ENCODE results near the gene CER1. TPM values are rescaled to one million over a fixed set of nuclear protein-coding genes. Genes with fewer than 3 reads are reported as not detected.

Gene CER1
- polyA plus RNA-seq, 1 donor from 2014 or later: not detected

DNA sequence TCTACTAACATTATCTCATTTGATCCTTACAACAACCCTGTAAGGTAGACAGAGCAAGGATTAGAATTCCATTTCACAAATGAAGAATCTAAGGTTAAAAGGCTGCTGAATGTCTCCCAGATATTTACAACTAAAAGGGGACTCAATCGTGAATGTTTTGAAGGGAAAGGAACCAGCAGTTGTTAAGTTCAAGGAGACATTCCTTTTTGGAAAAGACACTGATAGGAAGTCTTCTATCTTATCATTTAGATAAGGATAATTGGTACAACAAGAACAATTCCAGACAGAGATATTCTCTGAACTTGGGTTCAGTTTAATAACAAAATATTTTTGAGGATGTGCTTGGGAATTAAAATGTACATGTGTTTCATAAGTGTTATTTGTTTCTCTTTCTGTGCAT lies 37.5 kb upstream of the CER1 start:
- H3K36me3 ChIP-seq (ENCODE audit: insufficient read depth, low read length): no peaks in the 10 kb centered on the region
- no peak overlapping the region for H3K27ac ChIP-seq (ENCODE audit: low read length)
- H2AFZ ChIP-seq (ENCODE audit: low read depth, low read length): no peak overlapping the region
- no peaks in the 10 kb centered on the region for H3K9me3 ChIP-seq (ENCODE audit: low read length)
- TF ChIP-seq RAD21 (conservative IDR thresholded peaks at IDR 0.05): no peak
- no peaks in the 10 kb centered on the region for H3F3A ChIP-seq (ENCODE audit: insufficient read depth, low read length, poor library complexity, severe bottlenecking)
- no peak overlapping the region for H3K4me2 ChIP-seq (ENCODE audit: low read length)
- H3K4me3 ChIP-seq (ENCODE audit: low read length): no peak overlapping the region
- no peaks in the 10 kb centered on the region for H3K9me2 ChIP-seq (ENCODE audit: insufficient read depth, low read length)
- no peaks in the 10 kb centered on the region for H4K20me1 ChIP-seq (ENCODE audit: insufficient read depth)
- H3K27me3 ChIP-seq (ENCODE audit: insufficient read depth, low read depth, low read length): no peaks in the 10 kb centered on the region
- H3K9ac ChIP-seq (ENCODE audit: low read length): no peak overlapping the region
- H3K79me2 ChIP-seq (replicated peaks; ENCODE audit: insufficient read depth, low read length): no peaks in the 10 kb centered on the region

DNA sequence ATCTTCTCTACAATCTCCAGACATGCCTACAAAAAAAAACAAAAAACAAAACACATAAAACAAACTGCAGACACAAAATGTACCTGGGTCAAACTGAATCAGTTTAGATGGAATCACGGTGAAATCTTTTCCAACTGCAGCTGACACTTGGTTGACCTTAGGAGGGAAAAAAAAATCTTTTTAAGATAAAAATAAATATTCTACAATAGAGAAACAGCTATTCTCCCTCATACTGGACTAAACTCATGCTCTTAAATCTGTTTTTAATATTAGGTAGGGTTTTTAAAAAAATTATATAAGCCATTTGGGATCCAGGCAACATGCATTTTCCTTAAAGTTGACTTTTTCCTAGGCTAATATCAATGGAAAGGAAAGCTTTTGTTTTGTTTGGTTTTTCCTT lies 33.8 kb upstream of the CER1 start:
- Histone ChIP-seq H3K4me2 (ENCODE audit: low read length) (no peak overlapping the region), H4K20me1 (ENCODE audit: insufficient read depth) (no peaks in the 10 kb centered on the region), H3F3A (ENCODE audit: insufficient read depth, low read length, poor library complexity, severe bottlenecking) (no peaks in the 10 kb centered on the region), H3K9me2 (ENCODE audit: insufficient read depth, low read length) (no peaks in the 10 kb centered on the region), H3K27me3 (ENCODE audit: insufficient read depth, low read depth, low read length) (no peaks in the 10 kb centered on the region), H3K27ac (ENCODE audit: low read length) (no peak overlapping the region), H3K4me3 (ENCODE audit: low read length) (no peak overlapping the region), H3K9ac (ENCODE audit: low read length) (no peak overlapping the region), H2AFZ (ENCODE audit: low read depth, low read length) (no peak overlapping the region), H3K79me2 (replicated peaks; ENCODE audit: insufficient read depth, low read length) (no peaks in the 10 kb centered on the region), H3K36me3 (ENCODE audit: insufficient read depth, low read length) (no peaks in the 10 kb centered on the region), H3K9me3 (ENCODE audit: low read length) (no peaks in the 10 kb centered on the region)
- no peak for TF ChIP-seq POLR2AphosphoS5 (IDR thresholded peaks at IDR 0.05)
- TF ChIP-seq EZH2 (IDR thresholded peaks at IDR 0.05; ENCODE audit: borderline replicate concordance, insufficient read depth, low read length, poor library complexity, severe bottlenecking): no peak
- TF ChIP-seq, protein P1, sequence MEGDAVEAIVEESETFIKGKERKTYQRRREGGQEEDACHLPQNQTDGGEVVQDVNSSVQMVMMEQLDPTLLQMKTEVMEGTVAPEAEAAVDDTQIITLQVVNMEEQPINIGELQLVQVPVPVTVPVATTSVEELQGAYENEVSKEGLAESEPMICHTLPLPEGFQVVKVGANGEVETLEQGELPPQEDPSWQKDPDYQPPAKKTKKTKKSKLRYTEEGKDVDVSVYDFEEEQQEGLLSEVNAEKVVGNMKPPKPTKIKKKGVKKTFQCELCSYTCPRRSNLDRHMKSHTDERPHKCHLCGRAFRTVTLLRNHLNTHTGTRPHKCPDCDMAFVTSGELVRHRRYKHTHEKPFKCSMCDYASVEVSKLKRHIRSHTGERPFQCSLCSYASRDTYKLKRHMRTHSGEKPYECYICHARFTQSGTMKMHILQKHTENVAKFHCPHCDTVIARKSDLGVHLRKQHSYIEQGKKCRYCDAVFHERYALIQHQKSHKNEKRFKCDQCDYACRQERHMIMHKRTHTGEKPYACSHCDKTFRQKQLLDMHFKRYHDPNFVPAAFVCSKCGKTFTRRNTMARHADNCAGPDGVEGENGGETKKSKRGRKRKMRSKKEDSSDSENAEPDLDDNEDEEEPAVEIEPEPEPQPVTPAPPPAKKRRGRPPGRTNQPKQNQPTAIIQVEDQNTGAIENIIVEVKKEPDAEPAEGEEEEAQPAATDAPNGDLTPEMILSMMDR (IDR thresholded peaks at IDR 0.05; ENCODE audit: poor library complexity, severe bottlenecking): no peak
- TF ChIP-seq RAD21 (conservative IDR thresholded peaks at IDR 0.05): no peak
- TF ChIP-seq EP300 (conservative IDR thresholded peaks at IDR 0.05; ENCODE audit: poor library complexity, severe bottlenecking): no peak
- TF ChIP-seq SMC3 (conservative IDR thresholded peaks at IDR 0.05; ENCODE audit: poor library complexity): no peak
- no peak for TF ChIP-seq TAF1 (IDR thresholded peaks at IDR 0.05; ENCODE audit: low read depth)
- TF ChIP-seq MXI1 (conservative IDR thresholded peaks at IDR 0.05; ENCODE audit: poor library complexity, severe bottlenecking): no peak
- TF ChIP-seq, protein P2, sequence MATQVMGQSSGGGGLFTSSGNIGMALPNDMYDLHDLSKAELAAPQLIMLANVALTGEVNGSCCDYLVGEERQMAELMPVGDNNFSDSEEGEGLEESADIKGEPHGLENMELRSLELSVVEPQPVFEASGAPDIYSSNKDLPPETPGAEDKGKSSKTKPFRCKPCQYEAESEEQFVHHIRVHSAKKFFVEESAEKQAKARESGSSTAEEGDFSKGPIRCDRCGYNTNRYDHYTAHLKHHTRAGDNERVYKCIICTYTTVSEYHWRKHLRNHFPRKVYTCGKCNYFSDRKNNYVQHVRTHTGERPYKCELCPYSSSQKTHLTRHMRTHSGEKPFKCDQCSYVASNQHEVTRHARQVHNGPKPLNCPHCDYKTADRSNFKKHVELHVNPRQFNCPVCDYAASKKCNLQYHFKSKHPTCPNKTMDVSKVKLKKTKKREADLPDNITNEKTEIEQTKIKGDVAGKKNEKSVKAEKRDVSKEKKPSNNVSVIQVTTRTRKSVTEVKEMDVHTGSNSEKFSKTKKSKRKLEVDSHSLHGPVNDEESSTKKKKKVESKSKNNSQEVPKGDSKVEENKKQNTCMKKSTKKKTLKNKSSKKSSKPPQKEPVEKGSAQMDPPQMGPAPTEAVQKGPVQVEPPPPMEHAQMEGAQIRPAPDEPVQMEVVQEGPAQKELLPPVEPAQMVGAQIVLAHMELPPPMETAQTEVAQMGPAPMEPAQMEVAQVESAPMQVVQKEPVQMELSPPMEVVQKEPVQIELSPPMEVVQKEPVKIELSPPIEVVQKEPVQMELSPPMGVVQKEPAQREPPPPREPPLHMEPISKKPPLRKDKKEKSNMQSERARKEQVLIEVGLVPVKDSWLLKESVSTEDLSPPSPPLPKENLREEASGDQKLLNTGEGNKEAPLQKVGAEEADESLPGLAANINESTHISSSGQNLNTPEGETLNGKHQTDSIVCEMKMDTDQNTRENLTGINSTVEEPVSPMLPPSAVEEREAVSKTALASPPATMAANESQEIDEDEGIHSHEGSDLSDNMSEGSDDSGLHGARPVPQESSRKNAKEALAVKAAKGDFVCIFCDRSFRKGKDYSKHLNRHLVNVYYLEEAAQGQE (IDR thresholded peaks at IDR 0.05; ENCODE audit: borderline replicate concordance): no peak

DNA sequence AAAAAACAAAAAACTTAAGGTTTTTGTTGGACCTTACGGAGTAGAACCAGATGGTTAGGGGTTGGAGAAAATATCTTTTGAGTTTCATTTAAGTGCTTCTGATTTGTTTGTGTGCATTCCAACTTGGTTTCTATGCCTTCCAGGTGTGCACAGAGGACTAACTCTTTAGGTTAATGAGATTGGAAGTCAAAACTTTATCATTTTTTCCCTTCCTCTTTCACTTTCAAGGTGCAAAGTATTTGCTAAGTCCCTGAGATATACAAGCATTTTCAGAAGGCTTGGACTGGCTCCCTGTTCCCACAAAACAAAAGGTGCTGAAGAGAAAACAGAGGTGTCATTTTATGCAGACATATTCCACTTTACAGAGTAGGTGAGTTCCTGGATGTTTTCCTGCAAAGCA lies 30.3 kb upstream of the CER1 start:
- Histone ChIP-seq H3K4me3 (ENCODE audit: low read length) (no peak overlapping the region), H2AFZ (ENCODE audit: low read depth, low read length) (no peak overlapping the region), H3K79me2 (replicated peaks; ENCODE audit: insufficient read depth, low read length) (no peaks in the 10 kb centered on the region), H3K9me3 (ENCODE audit: low read length) (no peaks in the 10 kb centered on the region), H3K9me2 (ENCODE audit: insufficient read depth, low read length) (no peaks in the 10 kb centered on the region), H3K36me3 (ENCODE audit: insufficient read depth, low read length) (no peaks in the 10 kb centered on the region), H3K27ac (ENCODE audit: low read length) (no peak overlapping the region), H4K20me1 (ENCODE audit: insufficient read depth) (no peaks in the 10 kb centered on the region), H3F3A (ENCODE audit: insufficient read depth, low read length, poor library complexity, severe bottlenecking) (no peaks in the 10 kb centered on the region), H3K9ac (ENCODE audit: low read length) (no peak overlapping the region), H3K4me2 (ENCODE audit: low read length) (no peak overlapping the region), H3K27me3 (ENCODE audit: insufficient read depth, low read depth, low read length) (no peaks in the 10 kb centered on the region)
- TF ChIP-seq MXI1 (conservative IDR thresholded peaks at IDR 0.05; ENCODE audit: poor library complexity, severe bottlenecking) (no peak), POLR2AphosphoS5 (IDR thresholded peaks at IDR 0.05) (no peak), EP300 (conservative IDR thresholded peaks at IDR 0.05; ENCODE audit: poor library complexity, severe bottlenecking) (no peak), TAF1 (IDR thresholded peaks at IDR 0.05; ENCODE audit: low read depth) (no peak), RAD21 (conservative IDR thresholded peaks at IDR 0.05) (no peak), EZH2 (IDR thresholded peaks at IDR 0.05; ENCODE audit: borderline replicate concordance, insufficient read depth, low read length, poor library complexity, severe bottlenecking) (no peak), SMC3 (conservative IDR thresholded peaks at IDR 0.05; ENCODE audit: poor library complexity) (no peak)
- TF ChIP-seq, protein P1 (IDR thresholded peaks at IDR 0.05; ENCODE audit: poor library complexity, severe bottlenecking): no peak
- TF ChIP-seq, protein P2 (IDR thresholded peaks at IDR 0.05; ENCODE audit: borderline replicate concordance): no peak
